Astrocyte of the spinal cord (primary cell): Measurements from ENCODE around the gene VRK1.

ENCODE experiments used
- DNase-seq: peaks from one replicate; pipeline ENCODE4 v3.0.0; 2011; ENCODE audit warnings: low read depth, low spot score
- H3K4me3 ChIP-seq: 2 replicates; pipeline ENCODE4 v1.5.1; 2011; ENCODE audit warnings: low read depth, mild to moderate bottlenecking, low read length, moderate library complexity
- in situ Hi-C: cut with HindIII; loops from 2 replicates; pipeline ENCODE4 v1.10.0; 2017; ENCODE audit warnings: low sequenced_read_pairs
- TF ChIP-seq, protein P1 (sequence below): IDR thresholded peaks from 2 replicates; pipeline ENCODE4 v1.5.1; 2012; ENCODE audit warnings: low read depth, mild to moderate bottlenecking, low read length, inconsistent platforms

Gene VRK1

DNA sequence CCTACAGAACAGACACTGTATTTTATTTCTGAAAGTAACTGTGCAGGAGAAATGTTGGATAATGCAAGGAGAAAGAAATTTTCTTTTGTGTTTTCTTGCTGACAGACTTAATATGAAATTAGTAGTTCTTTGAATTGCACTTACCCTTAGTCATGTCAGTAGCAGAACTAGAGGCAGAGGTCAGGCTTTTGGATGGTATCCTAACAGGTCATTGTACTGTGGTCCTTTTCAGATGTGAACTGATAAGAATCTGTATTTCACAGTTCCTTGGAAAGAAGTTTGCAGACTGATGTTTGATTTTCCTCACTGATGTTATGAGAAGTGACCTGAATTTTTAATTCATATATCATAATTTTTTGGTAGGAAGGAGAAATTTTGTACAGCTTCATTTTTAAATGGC is 46.0 kb downstream of the VRK1 start:
- in situ Hi-C loops: no loop called here
- no peak for DNase-seq
- TF ChIP-seq, protein P1, sequence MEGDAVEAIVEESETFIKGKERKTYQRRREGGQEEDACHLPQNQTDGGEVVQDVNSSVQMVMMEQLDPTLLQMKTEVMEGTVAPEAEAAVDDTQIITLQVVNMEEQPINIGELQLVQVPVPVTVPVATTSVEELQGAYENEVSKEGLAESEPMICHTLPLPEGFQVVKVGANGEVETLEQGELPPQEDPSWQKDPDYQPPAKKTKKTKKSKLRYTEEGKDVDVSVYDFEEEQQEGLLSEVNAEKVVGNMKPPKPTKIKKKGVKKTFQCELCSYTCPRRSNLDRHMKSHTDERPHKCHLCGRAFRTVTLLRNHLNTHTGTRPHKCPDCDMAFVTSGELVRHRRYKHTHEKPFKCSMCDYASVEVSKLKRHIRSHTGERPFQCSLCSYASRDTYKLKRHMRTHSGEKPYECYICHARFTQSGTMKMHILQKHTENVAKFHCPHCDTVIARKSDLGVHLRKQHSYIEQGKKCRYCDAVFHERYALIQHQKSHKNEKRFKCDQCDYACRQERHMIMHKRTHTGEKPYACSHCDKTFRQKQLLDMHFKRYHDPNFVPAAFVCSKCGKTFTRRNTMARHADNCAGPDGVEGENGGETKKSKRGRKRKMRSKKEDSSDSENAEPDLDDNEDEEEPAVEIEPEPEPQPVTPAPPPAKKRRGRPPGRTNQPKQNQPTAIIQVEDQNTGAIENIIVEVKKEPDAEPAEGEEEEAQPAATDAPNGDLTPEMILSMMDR: no peak
- H3K4me3 ChIP-seq: no peak overlapping the region

DNA sequence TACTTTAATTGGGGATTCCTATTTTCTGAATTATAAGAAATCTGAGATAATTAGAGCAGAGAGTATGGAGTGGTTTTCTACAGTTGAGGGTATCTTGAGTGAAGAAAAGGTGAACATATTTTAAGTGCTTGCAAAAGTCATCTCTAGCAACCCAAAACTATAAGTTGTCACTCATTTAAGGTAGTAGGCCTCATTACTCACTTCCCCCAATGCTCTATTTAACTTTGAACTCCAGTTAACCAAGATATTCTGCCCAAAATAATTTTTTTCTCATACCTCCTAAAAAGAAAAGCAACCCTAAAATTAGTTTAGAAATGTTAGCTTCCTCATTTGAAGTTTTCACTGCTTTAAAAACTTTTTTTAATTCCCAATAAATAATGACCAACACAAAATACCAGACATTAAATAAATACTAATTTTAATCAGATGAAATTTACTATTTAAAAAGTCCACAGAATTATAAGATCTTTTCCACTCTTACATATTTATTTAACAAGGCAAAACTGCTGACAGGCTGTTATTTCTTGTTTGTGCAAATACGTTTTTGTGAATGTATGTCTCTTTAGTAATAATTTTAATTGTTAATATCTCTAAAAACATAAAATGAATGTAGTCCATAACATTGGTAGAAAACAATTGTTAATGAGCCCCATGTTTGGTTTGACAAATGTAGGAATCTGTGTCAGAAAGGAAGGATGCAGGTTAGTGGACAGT is 47.8 kb downstream of the VRK1 start:
- no peak overlapping the region for H3K4me3 ChIP-seq
- TF ChIP-seq, protein P1: no peak
- in situ Hi-C loops: no loop called here
- DNase-seq: no peak

DNA sequence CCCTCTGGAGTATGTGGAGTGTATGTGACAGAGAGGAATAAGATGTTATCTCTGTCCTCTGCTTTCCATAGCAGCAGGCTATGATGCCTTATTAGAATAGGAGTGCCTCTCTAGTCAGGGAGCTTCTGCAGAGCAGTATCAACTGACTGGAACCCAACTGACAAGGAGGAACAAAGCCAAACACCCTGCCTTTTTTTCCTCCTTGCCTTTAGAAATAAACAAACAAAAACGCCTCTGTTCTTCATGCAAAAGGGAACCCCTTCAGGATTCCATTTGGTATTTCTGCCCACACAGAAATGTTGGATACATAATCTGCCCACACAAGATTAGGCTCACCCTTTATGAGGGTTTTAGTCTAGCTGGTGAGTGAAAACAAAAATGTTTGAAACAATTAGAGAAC is 50.3 kb downstream of the VRK1 start:
- in situ Hi-C loops: no loop called here
- TF ChIP-seq, protein P1: no peak
- H3K4me3 ChIP-seq: no peak overlapping the region
- no peak for DNase-seq

DNA sequence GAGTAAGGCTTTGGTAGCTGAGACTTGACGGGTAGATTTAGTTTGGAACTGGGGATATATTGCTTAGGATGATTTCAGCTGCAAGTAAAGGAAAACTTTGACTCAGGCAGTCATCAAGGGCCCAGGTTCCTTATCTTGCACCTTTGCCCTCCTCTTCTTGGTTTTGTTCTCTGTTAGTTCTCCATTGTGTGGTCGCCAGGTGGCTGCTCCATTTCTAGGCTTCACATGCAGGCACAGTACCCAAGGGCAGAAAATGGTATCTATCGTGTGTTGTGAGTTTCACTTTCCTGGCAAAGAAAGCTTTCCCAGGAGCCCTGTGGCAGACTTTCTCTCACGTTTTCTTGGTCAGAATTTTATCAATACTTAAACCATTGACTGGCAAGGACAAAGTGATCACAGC is 50.8 kb downstream of the VRK1 start:
- TF ChIP-seq, protein P1: no peak
- in situ Hi-C loops: no loop called here

DNA sequence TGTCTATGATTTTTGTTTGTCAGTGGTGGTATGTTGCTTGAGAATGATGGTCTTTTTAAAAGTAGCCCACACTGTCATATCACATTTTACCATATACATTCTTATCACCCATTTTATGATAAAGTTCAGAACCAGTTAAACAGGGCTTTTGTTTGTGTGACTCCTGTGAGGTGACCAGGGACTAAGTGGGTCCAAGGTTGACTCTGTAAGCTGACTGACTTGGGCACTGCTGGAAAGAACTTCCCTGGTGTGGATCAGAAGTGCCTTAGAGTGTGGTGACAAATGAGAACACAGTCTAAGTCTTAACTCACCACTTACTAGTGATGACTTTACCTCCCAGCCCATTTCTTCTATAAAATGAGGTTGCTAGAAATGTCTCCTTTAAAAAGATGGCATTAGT is 52.6 kb downstream of the VRK1 start:
- TF ChIP-seq, protein P1: no peak
- in situ Hi-C loops: no loop called here
- no peak for DNase-seq
- H3K4me3 ChIP-seq: no peak overlapping the region

More for the DNA sequence above, 50.8 kb downstream of the VRK1 start:
- DNase-seq: no peak
- no peak overlapping the region for H3K4me3 ChIP-seq

DNA sequence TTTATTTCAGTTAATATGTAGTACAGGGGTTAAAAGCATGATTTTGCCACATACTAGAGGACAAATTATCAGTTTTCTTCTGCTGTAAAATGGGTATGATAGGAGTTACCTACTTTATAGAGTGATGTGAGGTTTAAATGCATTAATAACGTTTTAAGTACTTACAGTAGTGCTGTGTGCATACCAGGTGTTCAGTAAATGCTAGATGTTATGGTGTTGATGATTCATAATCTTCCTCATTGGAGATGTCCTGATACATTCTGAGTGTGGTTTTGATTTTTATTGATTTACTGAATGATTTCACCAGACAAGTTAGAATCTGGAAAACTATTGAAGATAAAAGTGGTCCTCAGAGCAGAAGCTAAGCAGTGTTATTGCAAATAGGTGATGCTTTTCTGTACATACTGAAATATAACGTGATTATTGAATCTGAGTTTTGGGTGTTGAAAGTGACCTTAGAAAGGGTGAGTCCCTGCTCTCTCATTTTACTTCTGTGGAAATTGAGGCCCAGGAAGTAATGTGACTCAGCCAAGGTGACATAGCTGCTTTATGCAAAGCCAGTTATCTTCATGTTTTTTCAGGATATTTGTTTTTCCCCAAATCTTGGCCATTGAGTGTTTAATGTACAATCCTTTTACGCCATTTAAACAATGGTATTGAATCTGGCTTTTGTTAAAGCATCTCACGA is 54.7 kb downstream of the VRK1 start:
- DNase-seq: no peak
- in situ Hi-C loops: no loop called here
- H3K4me3 ChIP-seq: no peak overlapping the region
- TF ChIP-seq, protein P1: no peak
